Tibial nerve (tissue), 4 donors: ENCODE data around the gene CD93.

Experiments
- EP300 ChIP-seq, 2 donors: sonication (generic); formaldehyde crosslinking; IDR thresholded peaks; one replicate each; pipeline ENCODE4 v1.6.1; 2017; ENCODE audit warnings: antibody characterized with exemption in 2 of 2, mild to moderate bottlenecking in 1 of 2
- POLR2A ChIP-seq, 2 donors: fragments of 450-650 bp; IDR thresholded peaks; one replicate each; pipeline ENCODE4 v1.6.1; 2017; ENCODE audit warnings: antibody characterized with exemption in 2 of 2, mild to moderate bottlenecking in 2 of 2, moderate library complexity in 2 of 2
- TF ChIP-seq, protein P1 (sequence below), 5 experiments: fragments of 200-600 bp in 3 of 5; fragments of 450-650 bp in 2 of 5; sonication (generic) in 3 of 5; IDR thresholded peaks; one replicate each; pipeline ENCODE4 v1.5.1; 2016 to 2019; ENCODE audit warnings: antibody characterized with exemption in 5 of 5, mild to moderate bottlenecking in 3 of 5, moderate library complexity in 2 of 5

DNA sequence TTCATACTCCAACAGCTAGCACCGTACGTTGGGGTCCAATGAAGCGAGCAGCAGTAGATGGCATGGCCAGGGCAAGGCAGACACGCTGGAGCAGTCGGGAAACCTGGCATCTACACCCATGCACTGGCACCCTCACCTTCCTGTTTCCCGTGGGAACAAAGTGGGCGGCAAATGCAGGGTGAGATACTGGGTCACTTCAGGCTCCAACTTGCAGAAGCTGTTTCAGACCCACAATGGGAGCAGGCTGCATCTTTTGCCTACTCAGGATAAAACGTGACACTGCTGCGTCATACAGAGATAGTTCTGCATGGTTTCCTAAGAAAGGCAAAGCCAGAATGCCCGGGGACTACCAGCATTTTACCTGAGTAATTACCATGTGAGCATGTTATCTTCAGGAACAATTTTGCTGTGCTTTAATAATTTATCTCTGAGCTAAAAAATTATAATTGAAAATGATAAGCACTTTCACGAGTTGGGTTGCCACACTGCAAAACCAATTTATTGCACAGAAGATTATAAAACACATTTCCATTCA is 10.9 kb upstream of the CD93 start:
- TF ChIP-seq, protein P1, sequence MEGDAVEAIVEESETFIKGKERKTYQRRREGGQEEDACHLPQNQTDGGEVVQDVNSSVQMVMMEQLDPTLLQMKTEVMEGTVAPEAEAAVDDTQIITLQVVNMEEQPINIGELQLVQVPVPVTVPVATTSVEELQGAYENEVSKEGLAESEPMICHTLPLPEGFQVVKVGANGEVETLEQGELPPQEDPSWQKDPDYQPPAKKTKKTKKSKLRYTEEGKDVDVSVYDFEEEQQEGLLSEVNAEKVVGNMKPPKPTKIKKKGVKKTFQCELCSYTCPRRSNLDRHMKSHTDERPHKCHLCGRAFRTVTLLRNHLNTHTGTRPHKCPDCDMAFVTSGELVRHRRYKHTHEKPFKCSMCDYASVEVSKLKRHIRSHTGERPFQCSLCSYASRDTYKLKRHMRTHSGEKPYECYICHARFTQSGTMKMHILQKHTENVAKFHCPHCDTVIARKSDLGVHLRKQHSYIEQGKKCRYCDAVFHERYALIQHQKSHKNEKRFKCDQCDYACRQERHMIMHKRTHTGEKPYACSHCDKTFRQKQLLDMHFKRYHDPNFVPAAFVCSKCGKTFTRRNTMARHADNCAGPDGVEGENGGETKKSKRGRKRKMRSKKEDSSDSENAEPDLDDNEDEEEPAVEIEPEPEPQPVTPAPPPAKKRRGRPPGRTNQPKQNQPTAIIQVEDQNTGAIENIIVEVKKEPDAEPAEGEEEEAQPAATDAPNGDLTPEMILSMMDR (IDR thresholded peaks at IDR 0.05), result no peak
- no peak for TF ChIP-seq EP300 (IDR thresholded peaks at IDR 0.05)
- no peak for TF ChIP-seq POLR2A (IDR thresholded peaks at IDR 0.05)
